HEK293T (cell line): Measurements from ENCODE around the gene SLC16A3.

Experiments used
- ARNT ChIP-seq: fragments of 450-650 bp; IDR thresholded peaks from 2 replicates; pipeline ENCODE4 v1.6.1; 2017; ENCODE audit warnings: mild to moderate bottlenecking
- FOXK2 ChIP-seq: fragments of 450-650 bp; IDR thresholded peaks from 2 replicates; pipeline ENCODE4 v1.6.1; 2016; ENCODE audit warnings: mild to moderate bottlenecking
- HDGF ChIP-seq: fragments of 450-650 bp; IDR thresholded peaks from 2 replicates; pipeline ENCODE4 v1.6.1; 2017; ENCODE audit warnings: antibody characterized with exemption, borderline replicate concordance
- SP1 ChIP-seq: fragments of 450-650 bp; IDR thresholded peaks from 2 replicates; pipeline ENCODE4 v1.6.1; 2017

DNA sequence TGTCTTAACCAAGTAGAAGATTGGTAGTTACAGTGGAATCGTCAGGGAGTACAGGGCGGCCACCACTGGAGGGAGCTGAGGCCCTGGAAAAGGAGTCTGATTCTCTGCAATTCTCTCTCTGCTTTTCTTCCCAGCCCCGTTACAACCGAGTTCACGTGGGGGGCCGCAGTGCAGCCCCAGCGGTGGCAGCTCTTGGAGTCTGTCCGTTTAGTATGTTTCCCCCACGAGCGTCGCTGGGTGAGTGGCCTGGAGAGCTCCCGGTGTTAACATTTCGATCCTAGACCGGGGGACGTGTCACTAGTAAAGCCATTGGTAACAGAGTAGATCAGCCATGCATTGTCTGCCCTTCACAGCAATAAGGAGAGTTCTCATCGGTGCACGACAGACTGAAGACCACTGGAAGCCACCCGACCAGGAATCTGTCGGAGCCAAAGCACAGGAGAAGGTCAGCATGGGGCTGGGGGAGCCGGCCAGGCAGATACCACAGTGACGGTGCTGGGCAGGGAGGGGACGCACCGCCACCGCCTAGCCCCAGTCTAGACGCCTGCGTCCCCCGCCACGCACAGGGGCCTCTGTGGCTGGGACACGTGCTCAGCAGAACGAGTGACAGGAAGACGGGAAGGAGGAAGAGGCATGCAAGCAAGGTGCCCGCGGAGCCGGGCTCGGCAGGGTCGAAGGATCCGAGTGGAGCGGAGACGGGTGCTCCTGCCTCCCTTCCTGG, 15.7 kb downstream of the SLC16A3 start:
- TF ChIP-seq SP1, result no peak
- TF ChIP-seq ARNT, result no peak
- TF ChIP-seq FOXK2, result no peak
- TF ChIP-seq HDGF, result no peak
